ENCODE measurements around the gene KLHL3. TPM values are rescaled to one million over a fixed set of nuclear protein-coding genes. Genes with fewer than 3 reads are reported as not detected.

Gene KLHL3
- total and polyA plus RNA-seq, 2 donors (not counting 3 experiments of a cell fraction or from before 2014, with no cell fraction given): 8.8 to 13.6 TPM

- DNase-seq (ENCODE audit: low read depth, low spot score) (no peak), FAIRE-seq (no peak)
- no TSS peak for BruUV-seq (replicated peaks)
- H3K36me3 ChIP-seq (ENCODE audit: control insufficient read depth in 2 of 2, extremely low read depth in 1 of 2, insufficient read depth in 2 of 2, low read length in 2 of 2): no peaks in the 10 kb centered on the region
- no peak overlapping the region for H3K4me2 ChIP-seq (ENCODE audit: insufficient read depth, low read length)
- H3K27ac ChIP-seq (ENCODE audit: insufficient read depth, low read depth, low read length): no peak overlapping the region
- CTCF ChIA-PET: interaction anchor here (0.9 to 1.9 kb wide), 2 partner anchors 13 to 18 kb away, joined by 3 to 6 read pairs; no protein-coding TSS in a partner anchor
- no peak overlapping the region for H2AFZ ChIP-seq (ENCODE audit: low read depth, low read length)
- no peak overlapping the region for H3K4me3 ChIP-seq (replicated peaks in 1 of 3; ENCODE audit: insufficient read depth in 1 of 3, low read depth in 1 of 3, low read length in 3 of 3)
- intact Hi-C loops (cut with micrococcal nuclease): no loop called here
- no peak overlapping the region for H3K9ac ChIP-seq (replicated peaks; ENCODE audit: extremely low read depth, insufficient read depth, low read length)
- dilution Hi-C loops (cut with MboI; ENCODE audit: extremely low pct_ligation_motif_present, low sequenced_read_pairs): no loop called here
- POLR2A ChIA-PET: no interaction called here
- H3K79me2 ChIP-seq (ENCODE audit: control insufficient read depth, insufficient read depth, low read length): no peaks in the 10 kb centered on the region
- no peaks in the 10 kb centered on the region for H3K9me3 ChIP-seq (replicated peaks; ENCODE audit: control insufficient read depth, insufficient read depth, low read length)
- H3K9me1 ChIP-seq (replicated peaks; ENCODE audit: control insufficient read depth, extremely low read depth, insufficient read depth, low read length): no peaks in the 10 kb centered on the region
- no peaks in the 10 kb centered on the region for H3K4me1 ChIP-seq (ENCODE audit: control insufficient read depth, extremely low read depth, insufficient read depth, low read length)
- TF ChIP-seq MYC (IDR thresholded peaks at IDR 0.05; ENCODE audit: low read depth, low read length) (no peak), POLR2A (IDR thresholded peaks at IDR 0.05; ENCODE audit: low read depth, low read length) (no peak), POLR2AphosphoS5 (IDR thresholded peaks at IDR 0.05; ENCODE audit: insufficient read depth, low read depth, low read length) (no peak), JUN (IDR thresholded peaks at IDR 0.05; ENCODE audit: borderline replicate concordance, insufficient read depth, insufficient read length, low read depth) (no peak), EZH2 (IDR thresholded peaks at IDR 0.05; ENCODE audit: borderline replicate concordance, low read depth, low read length, severe bottlenecking) (no peak), FOS (IDR thresholded peaks at IDR 0.05; ENCODE audit: borderline replicate concordance, insufficient read depth, low read length) (no peak), GATA2 (IDR thresholded peaks at IDR 0.05; ENCODE audit: insufficient read depth, insufficient read length, low read depth, low read length) (no peak)
- TF ChIP-seq, protein P1, sequence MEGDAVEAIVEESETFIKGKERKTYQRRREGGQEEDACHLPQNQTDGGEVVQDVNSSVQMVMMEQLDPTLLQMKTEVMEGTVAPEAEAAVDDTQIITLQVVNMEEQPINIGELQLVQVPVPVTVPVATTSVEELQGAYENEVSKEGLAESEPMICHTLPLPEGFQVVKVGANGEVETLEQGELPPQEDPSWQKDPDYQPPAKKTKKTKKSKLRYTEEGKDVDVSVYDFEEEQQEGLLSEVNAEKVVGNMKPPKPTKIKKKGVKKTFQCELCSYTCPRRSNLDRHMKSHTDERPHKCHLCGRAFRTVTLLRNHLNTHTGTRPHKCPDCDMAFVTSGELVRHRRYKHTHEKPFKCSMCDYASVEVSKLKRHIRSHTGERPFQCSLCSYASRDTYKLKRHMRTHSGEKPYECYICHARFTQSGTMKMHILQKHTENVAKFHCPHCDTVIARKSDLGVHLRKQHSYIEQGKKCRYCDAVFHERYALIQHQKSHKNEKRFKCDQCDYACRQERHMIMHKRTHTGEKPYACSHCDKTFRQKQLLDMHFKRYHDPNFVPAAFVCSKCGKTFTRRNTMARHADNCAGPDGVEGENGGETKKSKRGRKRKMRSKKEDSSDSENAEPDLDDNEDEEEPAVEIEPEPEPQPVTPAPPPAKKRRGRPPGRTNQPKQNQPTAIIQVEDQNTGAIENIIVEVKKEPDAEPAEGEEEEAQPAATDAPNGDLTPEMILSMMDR (IDR thresholded peaks at IDR 0.05; ENCODE audit: extremely low read depth in 1 of 2, insufficient read depth in 1 of 2, low read depth in 1 of 2, low read length in 2 of 2): no peak
- TF ChIP-seq, protein P2, sequence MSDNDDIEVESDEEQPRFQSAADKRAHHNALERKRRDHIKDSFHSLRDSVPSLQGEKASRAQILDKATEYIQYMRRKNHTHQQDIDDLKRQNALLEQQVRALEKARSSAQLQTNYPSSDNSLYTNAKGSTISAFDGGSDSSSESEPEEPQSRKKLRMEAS (IDR thresholded peaks at IDR 0.05; ENCODE audit: insufficient read depth, insufficient read length): no peak
- H4K20me1 ChIP-seq (replicated peaks; ENCODE audit: control insufficient read depth, extremely low read depth, insufficient read depth, low read length): no peaks in the 10 kb centered on the region
- peaks cover 16 to 19% of the 10 kb centered on the region in 2 experiments for H3K27me3 ChIP-seq (ENCODE audit: control insufficient read depth in 2 of 2, insufficient read depth in 2 of 2, low read length in 2 of 2)
These were observed 124.8 kb downstream of the KLHL3 start for GRCh38 chr5:137611011-137611580.

All from endothelial cell of umbilical vein (primary cell).